DOHH2 (cell line): ENCODE results near the gene POP4.

ENCODE experiments used
- H3F3A ChIP-seq: fragments of 200-600 bp; sonication (generic), shearing (Covaris generic); 2 replicates; pipeline ENCODE4 v1.6.0; 2016; ENCODE audit warnings: antibody characterized with exemption, mild to moderate bottlenecking; ENCODE audit not compliant: control insufficient read depth, insufficient read depth
- H3K27ac ChIP-seq: fragments of 200-600 bp; sonication (generic); 2 replicates; pipeline ENCODE4 v1.5.1; 2014; ENCODE audit warnings: low read depth, mild to moderate bottlenecking, low read length, moderate library complexity
- H3K27me3 ChIP-seq: fragments of 200-600 bp; sonication (generic); 2 replicates; pipeline ENCODE4 v1.6.1; 2014; ENCODE audit warnings: mild to moderate bottlenecking, low read length, mixed read lengths; ENCODE audit not compliant: control insufficient read depth
- H3K36me3 ChIP-seq: fragments of 200-600 bp; sonication (generic); 2 replicates; pipeline ENCODE4 v1.6.1; 2014; ENCODE audit warnings: mild to moderate bottlenecking, low read length, moderate library complexity, mixed read lengths; ENCODE audit not compliant: control insufficient read depth
- H3K4me1 ChIP-seq: fragments of 200-600 bp; sonication (generic); 2 replicates; pipeline ENCODE4 v1.6.1; 2014; ENCODE audit warnings: mild to moderate bottlenecking, low read length, mixed read lengths; ENCODE audit not compliant: control insufficient read depth
- H3K4me2 ChIP-seq: fragments of 200-600 bp; sonication (generic); 2 replicates; pipeline ENCODE4 v1.6.0; 2014; ENCODE audit warnings: mild to moderate bottlenecking, low read length, moderate library complexity
- H3K4me3 ChIP-seq: fragments of 200-600 bp; sonication (generic); 2 replicates; pipeline ENCODE4 v1.5.1; 2014; ENCODE audit warnings: mild to moderate bottlenecking, low read length, mixed read lengths
- H3K79me2 ChIP-seq: fragments of 200-600 bp; sonication (generic); 2 replicates; pipeline ENCODE4 v1.6.1; 2014; ENCODE audit warnings: mild to moderate bottlenecking, low read length, mixed read lengths; ENCODE audit not compliant: control insufficient read depth
- H3K9me2 ChIP-seq: fragments of 200-600 bp; sonication (generic); replicated peaks from 2 replicates; pipeline ENCODE4 v1.6.1; 2014; ENCODE audit warnings: mild to moderate bottlenecking, low read length, mixed read lengths; ENCODE audit not compliant: control insufficient read depth
- H3K9me3 ChIP-seq: fragments of 200-600 bp; sonication (generic); 2 replicates; pipeline ENCODE4 v1.6.1; 2014; ENCODE audit warnings: antibody characterized with exemption, low read length, mixed read lengths; ENCODE audit not compliant: control insufficient read depth, insufficient read depth
- H4K20me1 ChIP-seq: fragments of 200-600 bp; sonication (generic); 2 replicates; pipeline ENCODE4 v1.6.0; 2014; ENCODE audit warnings: low read depth, mild to moderate bottlenecking, antibody characterized with exemption, low read length, moderate library complexity; ENCODE audit not compliant: control insufficient read depth, insufficient read depth
- EZH2phosphoT487 ChIP-seq: fragments of 200-600 bp; sonication (generic); IDR thresholded peaks from 2 replicates; pipeline ENCODE4 v1.6.1; 2017; ENCODE audit warnings: borderline replicate concordance, mild to moderate bottlenecking, antibody characterized with exemption, low read length, moderate library complexity, mixed read lengths
- TF ChIP-seq, protein P1 (sequence below): fragments of 200-600 bp; sonication (generic); IDR thresholded peaks from one replicate; pipeline ENCODE4 v1.5.1; 2014; ENCODE audit warnings: antibody characterized with exemption, mild to moderate bottlenecking, low read depth, low read length; ENCODE audit not compliant: poor library complexity, severe bottlenecking

Gene POP4

DNA sequence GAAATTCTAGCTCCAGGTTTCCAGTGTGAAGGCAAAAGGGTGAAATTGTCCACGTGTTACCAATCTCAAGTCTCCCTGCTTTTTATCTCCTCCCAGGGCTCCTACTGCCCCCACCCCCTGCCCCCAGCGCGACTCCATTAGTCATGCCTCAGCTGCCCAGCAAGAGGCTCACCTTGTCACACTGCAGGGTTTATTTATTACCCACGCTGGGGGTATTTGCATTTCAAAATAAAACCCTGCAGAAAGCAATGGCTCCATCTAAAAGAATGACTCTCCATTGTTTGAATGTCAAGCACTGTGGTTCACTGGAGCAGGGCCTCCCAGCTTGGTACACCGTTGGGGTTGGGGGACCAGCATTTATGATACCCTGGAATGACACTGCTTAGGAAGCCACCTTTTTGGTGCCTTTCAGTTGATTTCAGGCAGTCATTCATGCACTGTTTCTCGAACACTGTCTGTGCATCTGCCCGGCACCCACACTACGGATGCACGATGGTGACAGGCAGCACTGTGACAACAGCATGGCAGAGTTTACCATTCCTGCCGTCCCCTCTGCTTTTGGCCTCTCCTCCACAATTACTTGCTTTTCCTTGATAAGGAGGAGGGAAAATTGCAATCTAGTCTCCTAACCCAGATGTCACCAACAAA, 9.9 kb upstream of the POP4 start:
- no peaks in the 10 kb centered on the region for H3K4me1 ChIP-seq
- no peaks in the 10 kb centered on the region for H3K36me3 ChIP-seq
- peaks cover 11% of the 10 kb centered on the region for H3K27me3 ChIP-seq
- H3F3A ChIP-seq: no peaks in the 10 kb centered on the region
- TF ChIP-seq EZH2phosphoT487: no peak
- TF ChIP-seq, protein P1, sequence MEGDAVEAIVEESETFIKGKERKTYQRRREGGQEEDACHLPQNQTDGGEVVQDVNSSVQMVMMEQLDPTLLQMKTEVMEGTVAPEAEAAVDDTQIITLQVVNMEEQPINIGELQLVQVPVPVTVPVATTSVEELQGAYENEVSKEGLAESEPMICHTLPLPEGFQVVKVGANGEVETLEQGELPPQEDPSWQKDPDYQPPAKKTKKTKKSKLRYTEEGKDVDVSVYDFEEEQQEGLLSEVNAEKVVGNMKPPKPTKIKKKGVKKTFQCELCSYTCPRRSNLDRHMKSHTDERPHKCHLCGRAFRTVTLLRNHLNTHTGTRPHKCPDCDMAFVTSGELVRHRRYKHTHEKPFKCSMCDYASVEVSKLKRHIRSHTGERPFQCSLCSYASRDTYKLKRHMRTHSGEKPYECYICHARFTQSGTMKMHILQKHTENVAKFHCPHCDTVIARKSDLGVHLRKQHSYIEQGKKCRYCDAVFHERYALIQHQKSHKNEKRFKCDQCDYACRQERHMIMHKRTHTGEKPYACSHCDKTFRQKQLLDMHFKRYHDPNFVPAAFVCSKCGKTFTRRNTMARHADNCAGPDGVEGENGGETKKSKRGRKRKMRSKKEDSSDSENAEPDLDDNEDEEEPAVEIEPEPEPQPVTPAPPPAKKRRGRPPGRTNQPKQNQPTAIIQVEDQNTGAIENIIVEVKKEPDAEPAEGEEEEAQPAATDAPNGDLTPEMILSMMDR: no peak
- no peak overlapping the region for H3K27ac ChIP-seq
- no peak overlapping the region for H3K4me2 ChIP-seq
- H3K4me3 ChIP-seq: no peak overlapping the region
- no peaks in the 10 kb centered on the region for H3K9me2 ChIP-seq
- no peaks in the 10 kb centered on the region for H3K9me3 ChIP-seq
- H3K79me2 ChIP-seq: no peaks in the 10 kb centered on the region
- no peaks in the 10 kb centered on the region for H4K20me1 ChIP-seq

DNA sequence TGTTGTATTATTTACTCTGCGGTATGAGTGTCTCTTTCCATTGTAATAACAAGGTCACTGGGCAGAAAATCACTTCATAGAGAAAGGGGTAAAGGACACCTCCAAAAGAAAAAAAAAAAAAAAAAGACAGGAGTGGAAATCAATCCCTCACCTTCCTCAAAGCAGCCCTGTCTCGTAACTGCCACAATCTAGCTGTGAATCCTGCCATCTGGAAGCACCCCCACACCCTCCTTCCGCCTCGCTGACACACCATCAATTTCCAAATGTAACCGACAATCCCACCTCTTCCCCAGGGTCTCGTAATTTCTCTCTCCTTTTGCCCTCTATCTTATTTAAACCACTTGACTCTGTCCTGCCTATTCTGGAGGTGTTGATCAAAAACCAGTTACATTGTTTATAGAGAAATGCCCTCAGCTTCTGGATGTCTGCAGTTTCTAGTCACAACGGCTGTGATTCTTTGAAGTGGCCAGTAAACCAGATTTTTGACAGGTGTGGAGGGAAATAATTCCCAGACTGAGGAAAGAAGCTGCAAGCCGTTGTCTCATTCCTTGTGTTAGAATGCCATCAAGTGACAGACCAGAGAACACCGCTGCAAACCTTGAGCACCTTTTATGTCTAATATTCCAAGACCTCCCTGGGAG, 9.1 kb upstream of the POP4 start:
- no peaks in the 10 kb centered on the region for H4K20me1 ChIP-seq
- no peak overlapping the region for H3K4me3 ChIP-seq
- H3K36me3 ChIP-seq: no peaks in the 10 kb centered on the region
- H3K4me1 ChIP-seq: no peaks in the 10 kb centered on the region
- H3K4me2 ChIP-seq: no peak overlapping the region
- peaks cover 8% of the 10 kb centered on the region; the same call in 1 of the 2 replicates for H3K27me3 ChIP-seq
- H3K9me2 ChIP-seq: no peaks in the 10 kb centered on the region
- H3K9me3 ChIP-seq: no peaks in the 10 kb centered on the region
- no peak overlapping the region for H3K27ac ChIP-seq
- TF ChIP-seq, protein P1: no peak
- no peaks in the 10 kb centered on the region for H3F3A ChIP-seq
- no peaks in the 10 kb centered on the region for H3K79me2 ChIP-seq

DNA sequence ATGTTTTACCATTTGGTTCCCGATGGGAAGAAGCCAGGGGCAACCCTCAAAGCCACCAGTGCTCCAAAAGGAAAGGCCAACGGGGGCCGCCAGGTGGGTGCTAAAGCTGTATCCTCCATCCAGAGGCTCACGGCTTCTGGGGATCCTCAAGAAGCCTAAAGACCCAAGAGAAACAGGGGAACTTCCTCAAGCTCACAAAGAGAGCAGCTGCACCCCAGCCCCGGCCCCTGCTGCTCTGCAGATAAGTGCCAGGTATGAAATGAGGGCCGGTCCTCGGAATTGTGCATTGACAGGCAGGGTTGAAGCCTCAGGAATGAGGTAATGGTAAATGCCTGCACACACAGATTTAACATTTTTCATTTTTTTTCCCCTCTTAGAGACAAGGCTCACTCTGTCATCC, 8.0 kb upstream of the POP4 start:
- H3K79me2 ChIP-seq: no peaks in the 10 kb centered on the region
- H4K20me1 ChIP-seq: no peaks in the 10 kb centered on the region
- no peak overlapping the region for H3K4me3 ChIP-seq
- no peak overlapping the region for H3K4me2 ChIP-seq
- H3K9me3 ChIP-seq: no peaks in the 10 kb centered on the region
- TF ChIP-seq, protein P1: no peak
- no peak for TF ChIP-seq EZH2phosphoT487
- no peaks in the 10 kb centered on the region for H3F3A ChIP-seq
- 0 out of 2 replicates have a peak, but pooled peaks cover 5% of the 10 kb centered on the region for H3K27me3 ChIP-seq
- H3K9me2 ChIP-seq: no peaks in the 10 kb centered on the region
- no peaks in the 10 kb centered on the region for H3K4me1 ChIP-seq
- H3K27ac ChIP-seq: no peak overlapping the region
- no peaks in the 10 kb centered on the region for H3K36me3 ChIP-seq
